Retinal pigment epithelial cell (primary cell): ENCODE data around the gene PANX2.

Experiments
- DNase-seq: peaks from one replicate; pipeline ENCODE4 v3.0.0-alpha.2; 2010; ENCODE audit warnings: low read depth
- H3K4me3 ChIP-seq: 2 replicates; pipeline ENCODE4 v1.5.1; 2011; ENCODE audit warnings: mild to moderate bottlenecking, low read length, control low read depth, moderate library complexity
- TF ChIP-seq, protein P1 (sequence below): conservative IDR thresholded peaks from 2 replicates; pipeline ENCODE4 v1.5.1; 2011; ENCODE audit warnings: low read depth, low read length, control low read depth, inconsistent platforms

The PANX2 gene

DNA sequence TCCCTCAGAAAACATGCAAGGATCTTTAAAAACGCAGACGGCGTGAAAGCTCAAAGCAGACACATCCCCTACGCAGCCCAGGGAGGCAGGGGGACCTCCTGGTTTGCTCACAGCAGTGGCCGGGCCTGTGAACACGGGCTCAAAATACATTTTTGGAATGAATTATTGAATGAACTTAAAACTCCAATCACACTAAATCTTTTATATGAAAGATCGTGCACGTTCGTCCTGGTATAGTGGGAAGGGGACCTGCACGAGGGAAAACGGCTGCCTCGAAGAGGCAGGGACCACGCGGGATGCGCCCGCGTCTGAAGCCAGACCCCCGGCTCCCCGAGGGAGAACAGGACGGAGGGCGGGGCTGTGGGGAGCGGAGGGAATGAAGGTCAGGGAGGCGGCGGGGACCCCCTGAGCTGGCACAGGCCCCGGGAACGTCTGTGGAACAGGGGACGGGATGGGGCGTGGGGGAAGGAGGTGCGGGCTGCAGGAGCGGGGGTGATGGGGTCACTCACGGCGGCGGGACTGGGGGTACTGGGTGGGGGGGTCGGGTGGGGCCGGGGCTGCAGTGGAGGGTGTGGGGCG lies 1.3 kb upstream of the PANX2 start:
- no peak overlapping the region for H3K4me3 ChIP-seq
- TF ChIP-seq, protein P1, sequence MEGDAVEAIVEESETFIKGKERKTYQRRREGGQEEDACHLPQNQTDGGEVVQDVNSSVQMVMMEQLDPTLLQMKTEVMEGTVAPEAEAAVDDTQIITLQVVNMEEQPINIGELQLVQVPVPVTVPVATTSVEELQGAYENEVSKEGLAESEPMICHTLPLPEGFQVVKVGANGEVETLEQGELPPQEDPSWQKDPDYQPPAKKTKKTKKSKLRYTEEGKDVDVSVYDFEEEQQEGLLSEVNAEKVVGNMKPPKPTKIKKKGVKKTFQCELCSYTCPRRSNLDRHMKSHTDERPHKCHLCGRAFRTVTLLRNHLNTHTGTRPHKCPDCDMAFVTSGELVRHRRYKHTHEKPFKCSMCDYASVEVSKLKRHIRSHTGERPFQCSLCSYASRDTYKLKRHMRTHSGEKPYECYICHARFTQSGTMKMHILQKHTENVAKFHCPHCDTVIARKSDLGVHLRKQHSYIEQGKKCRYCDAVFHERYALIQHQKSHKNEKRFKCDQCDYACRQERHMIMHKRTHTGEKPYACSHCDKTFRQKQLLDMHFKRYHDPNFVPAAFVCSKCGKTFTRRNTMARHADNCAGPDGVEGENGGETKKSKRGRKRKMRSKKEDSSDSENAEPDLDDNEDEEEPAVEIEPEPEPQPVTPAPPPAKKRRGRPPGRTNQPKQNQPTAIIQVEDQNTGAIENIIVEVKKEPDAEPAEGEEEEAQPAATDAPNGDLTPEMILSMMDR, result no peak
- DNase-seq, result no peak

DNA sequence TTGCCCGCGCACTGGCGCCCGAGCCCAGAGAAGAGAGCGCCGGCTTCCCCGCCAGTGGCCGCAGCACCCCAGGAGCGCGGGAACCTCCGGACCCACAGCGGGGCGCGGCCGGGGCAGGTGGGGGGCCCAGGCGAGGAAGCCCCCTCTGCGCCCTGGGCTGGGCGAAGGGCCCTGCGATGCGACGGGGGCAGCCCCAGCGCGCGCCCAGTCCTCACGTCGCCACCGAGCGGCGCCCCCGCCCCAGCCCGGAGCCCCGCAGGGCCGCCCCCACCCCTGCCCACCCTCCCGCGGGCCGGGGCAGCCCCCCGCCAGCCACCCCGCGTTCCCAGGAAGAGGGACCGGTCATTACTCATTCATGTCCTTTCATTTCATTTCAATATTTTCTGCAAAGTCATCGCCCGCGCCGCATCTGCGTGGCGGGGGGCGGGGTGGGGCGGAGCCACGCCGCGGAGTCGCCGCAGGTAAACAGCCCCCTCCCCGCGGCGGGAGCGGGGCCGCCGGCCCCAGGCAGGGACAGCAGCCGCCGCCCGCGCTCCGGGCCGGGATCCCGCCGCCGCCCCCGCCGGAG lies 673 bp upstream of the PANX2 start:
- DNase-seq, result no peak
- TF ChIP-seq, protein P1, result no peak
- H3K4me3 ChIP-seq, result peak overlapping the region; percentile 20

DNA sequence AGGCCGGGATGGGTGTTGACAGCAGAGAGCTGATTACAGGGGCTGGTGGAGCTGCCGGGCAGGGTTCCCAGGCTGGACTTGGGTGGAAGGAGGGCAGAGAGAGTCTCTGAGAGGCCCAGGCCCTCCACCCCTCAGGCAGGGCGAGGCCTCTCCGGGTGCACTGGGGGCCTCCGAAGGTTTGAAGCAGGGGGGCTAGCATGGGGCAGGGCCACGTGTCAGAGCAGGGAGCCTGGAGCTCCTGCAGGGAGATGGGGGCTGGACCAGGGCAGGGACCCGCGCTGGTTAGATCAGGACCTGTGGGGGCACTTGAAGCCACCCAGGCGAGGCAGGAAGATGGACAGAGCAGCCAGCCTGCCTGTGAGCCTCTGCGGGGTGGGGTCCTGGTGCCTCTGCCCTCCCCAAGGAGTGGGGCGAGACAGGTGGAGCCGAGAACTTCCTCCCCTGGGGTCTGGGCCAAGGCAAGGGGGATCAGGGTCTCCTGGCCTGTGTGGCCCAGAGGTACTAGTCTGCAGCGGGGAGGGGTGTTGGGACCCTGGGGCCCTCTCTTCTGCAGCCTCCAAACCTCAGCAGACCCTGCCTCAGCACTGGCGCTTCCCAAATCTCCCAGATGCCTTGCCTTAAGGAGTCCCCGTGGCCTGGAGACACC lies 911 bp downstream of the PANX2 start:
- no peak overlapping the region for H3K4me3 ChIP-seq
- TF ChIP-seq, protein P1, result no peak

DNA sequence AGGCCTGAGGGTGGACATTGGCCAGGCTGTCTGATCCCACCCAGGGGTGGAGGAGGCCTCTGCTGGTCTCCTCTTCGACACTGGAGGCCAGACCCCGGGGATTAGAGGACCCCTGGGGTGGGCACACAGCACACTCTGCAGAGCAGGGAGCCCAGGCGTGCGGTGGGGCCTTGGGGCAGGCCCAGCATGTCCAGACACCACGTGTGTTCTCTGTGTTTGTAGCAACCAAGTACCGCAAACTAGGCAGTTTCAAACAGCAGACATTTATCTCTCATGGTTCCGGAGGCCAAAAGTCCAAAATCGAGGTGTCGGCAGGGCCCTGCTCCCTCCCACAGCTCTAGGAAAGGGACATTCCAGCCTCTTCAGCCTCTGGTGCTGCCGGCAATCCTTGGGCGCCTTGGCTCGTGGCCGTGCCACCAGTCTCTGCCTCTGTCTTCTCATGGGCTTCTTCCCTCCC lies 1.5 kb downstream of the PANX2 start:
- no peak overlapping the region for H3K4me3 ChIP-seq
- DNase-seq, result no peak

More for the DNA sequence above, 911 bp downstream of the PANX2 start:
- DNase-seq, result no peak

DNA sequence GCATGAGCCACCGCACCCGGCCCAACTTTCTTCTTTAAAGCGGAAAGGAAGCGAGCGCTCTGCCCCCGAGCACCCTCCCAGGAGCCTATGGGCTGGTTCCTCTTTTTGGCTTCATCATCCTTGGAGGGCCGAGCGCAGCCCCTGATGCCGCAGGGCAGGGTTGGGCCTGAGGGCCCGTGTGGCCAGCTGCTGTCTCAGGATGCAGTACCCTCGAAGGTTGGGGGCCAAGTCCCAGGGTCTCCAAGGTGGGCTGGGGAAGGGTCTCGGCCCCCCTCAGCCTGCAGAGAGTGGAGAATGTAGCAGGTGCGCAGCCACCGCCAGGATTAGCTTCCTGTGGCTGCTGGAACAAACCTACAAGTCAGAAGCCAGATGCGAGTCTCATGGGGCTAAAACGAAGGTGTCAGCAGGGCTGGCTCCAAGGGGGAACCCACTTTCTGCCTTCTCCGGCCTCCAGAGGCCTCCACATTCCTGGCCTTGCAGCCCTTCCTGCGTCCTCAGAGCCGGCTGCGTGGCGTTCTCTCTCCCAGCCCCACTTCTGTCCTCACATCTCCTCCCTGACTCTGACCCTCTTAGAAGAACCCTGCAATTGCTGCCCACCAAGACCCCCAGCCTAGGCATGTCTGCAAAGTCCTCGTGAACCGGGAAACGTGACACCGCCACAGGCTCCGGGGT lies 2.9 kb downstream of the PANX2 start:
- no peak overlapping the region for H3K4me3 ChIP-seq
- TF ChIP-seq, protein P1, result no peak
- no peak for DNase-seq

More for the DNA sequence above, 1.5 kb downstream of the PANX2 start:
- TF ChIP-seq, protein P1, result no peak

DNA sequence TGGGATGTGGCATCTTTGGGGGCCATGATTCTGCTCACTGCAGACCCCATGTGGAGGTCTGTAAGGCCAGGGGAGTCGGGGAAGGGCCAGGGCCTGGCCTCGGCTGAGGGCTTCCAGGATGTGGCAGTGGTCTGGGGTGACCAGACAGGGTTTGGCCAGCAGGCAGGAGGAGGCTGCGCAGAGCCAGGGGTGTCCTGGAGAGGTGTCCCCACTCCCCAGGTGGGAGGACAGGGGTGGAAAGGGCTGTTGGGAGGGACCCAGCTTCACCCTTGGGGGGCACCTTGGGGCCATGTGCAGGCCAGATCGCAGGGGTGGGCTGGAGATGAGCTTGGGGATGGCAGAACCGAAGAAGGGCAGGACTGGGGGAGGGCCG lies 3.4 kb downstream of the PANX2 start:
- TF ChIP-seq, protein P1, result no peak
- no peak overlapping the region for H3K4me3 ChIP-seq
- no peak for DNase-seq
